ENCODE results near the gene DRD4.

DNA sequence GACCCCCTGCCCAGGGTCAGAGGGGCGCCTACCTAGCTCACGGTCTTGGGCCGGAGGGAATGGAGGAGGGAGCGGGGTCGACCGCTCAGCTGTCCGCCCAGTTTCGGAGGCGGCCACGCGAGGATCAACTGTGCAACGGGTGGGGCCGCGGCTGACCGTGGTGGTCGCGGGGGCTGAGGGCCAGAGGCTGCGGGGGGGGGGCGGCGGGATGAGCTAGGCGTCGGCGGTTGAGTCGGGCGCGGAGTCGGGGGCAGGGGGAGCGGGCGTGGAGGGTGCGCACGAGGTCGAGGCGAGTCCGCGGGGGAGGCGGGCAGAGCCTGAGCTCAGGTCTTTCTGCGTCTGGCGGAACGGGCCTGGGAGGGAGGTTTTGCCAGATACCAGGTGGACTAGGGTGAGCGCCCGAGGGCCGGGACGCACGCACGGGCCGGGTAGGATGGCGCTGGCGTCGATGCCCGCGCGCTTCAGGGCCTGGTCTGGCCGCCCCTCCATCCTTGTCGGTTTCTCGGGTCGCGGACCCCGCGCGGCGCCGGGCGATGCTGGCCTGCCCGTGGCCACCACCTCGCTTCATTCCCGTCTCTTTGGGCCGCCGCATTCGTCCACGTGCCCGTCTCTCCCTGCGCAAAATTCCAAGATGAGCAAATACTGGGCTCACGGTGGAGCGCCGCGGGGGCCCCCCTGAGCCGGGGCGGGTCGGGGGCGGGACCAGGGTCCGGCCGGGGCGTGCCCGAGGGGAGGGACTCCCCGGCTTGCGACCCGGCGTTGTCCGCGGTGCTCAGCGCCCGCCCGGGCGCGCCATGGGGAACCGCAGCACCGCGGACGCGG, at the start of gene DRD4:
- TF ChIP-seq POLR2A (IDR thresholded peaks at IDR 0.05) (no peak), CTCF (IDR thresholded peaks at IDR 0.05) (no peak), POLR2AphosphoS5 (IDR thresholded peaks at IDR 0.05) (no peak)

All from prostate gland (tissue), 2 donors.